Hypothalamus (tissue), 51 donors: Measurements from ENCODE around the gene UNC5B.

Experiments used
- DNase-seq, 51 donors: peaks; one replicate each; lab custom pipeline; 2025; lab: John Stamatoyannopoulos, UW

The UNC5B gene

GRCh38 chr10:71250842-71251241, 38.5 kb downstream of the UNC5B start:
- no peak for DNase-seq

GRCh38 chr10:71251319-71251718, 38.9 kb downstream of the UNC5B start:
- DNase-seq = no peak

- DNase-seq = no peak
Observed at GRCh38 chr10:71252220-71252619, 39.9 kb downstream of the UNC5B start.

DNA sequence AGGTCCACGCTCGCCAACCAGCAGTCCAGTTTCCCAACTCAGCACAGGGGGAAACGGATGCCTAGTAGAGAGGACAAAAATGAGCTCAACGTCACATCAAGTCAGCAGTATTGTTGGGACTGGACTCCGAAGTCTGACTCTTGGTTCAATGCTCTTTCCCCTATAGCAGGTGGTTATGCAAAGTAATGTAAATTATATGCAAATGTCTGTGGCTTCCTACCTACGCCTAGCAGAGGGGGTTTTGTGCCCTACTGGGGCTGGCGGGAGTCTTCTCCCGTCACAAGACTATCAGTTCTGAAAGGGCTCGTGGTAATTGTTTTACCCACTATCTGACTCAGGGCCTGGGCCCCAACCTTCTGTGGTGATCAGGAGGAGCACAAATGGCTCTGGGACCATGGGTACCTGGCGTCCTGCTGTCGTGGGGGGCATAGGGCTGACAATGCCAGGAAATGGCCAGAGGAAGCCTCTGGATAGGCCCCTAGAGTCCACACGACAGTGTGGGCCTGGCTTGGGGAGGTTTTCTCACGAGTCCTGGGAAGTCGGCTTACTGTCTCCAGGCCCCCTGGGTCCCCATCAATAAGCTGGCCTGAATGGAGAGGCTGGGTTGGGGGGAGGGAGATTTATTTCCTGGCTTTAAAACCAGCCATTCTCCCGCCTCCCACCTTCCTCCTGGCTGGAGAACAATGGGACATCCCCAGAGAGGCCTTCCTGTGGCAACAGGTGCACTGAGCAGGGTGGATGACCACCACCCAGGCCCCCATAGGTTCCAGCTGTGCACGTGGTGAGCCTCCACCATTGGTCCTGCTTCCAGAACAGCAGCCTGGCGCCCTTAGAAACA, 41.8 kb downstream of the UNC5B start:
- DNase-seq = no peak

DNA sequence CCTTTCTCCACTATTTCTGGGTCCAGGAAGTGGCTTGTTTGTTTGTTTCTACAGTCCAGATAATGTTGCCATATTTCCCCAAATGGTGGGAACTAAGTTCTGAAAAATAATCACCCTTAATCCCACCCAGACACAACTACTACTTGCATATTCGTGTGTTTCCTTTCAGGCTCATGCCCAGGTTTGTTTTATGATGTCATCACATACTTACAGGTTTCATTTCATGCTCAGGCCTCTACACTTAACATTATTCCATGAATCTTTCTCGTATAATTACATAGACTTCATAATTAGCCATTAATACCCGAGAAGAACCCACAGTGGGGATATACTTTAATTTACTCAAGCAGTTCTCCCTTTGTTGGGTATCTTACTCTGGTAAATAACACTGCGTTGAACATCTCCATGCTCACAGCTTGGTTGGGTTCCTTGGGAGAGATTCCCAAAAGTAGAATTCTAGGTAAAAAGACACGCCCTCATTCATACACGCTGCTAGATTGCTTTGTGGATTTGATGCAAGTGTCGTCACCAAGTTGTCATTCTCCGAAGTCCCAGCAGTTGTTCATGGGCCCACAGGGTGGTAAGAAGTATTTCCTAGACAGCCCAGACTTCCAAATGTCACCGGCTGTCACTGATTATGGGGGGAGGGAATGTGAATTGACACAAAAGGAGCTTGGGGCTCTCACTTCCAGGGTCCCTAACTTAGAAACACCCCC, 42.6 kb downstream of the UNC5B start:
- no peak for DNase-seq

DNA sequence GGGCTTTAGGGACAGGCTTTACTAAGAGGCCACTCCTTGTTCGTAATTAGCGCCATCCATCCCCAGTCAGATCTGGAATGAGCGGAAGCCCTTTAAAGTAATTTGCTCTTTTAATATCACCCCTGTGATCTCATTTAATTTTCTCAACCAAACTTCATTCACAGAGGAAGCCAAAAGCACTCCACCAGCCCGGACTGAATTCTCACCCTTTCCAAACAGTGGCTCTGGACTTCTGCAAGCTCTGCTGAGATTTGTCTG, 43.1 kb downstream of the UNC5B start:
- no peak for DNase-seq

DNA sequence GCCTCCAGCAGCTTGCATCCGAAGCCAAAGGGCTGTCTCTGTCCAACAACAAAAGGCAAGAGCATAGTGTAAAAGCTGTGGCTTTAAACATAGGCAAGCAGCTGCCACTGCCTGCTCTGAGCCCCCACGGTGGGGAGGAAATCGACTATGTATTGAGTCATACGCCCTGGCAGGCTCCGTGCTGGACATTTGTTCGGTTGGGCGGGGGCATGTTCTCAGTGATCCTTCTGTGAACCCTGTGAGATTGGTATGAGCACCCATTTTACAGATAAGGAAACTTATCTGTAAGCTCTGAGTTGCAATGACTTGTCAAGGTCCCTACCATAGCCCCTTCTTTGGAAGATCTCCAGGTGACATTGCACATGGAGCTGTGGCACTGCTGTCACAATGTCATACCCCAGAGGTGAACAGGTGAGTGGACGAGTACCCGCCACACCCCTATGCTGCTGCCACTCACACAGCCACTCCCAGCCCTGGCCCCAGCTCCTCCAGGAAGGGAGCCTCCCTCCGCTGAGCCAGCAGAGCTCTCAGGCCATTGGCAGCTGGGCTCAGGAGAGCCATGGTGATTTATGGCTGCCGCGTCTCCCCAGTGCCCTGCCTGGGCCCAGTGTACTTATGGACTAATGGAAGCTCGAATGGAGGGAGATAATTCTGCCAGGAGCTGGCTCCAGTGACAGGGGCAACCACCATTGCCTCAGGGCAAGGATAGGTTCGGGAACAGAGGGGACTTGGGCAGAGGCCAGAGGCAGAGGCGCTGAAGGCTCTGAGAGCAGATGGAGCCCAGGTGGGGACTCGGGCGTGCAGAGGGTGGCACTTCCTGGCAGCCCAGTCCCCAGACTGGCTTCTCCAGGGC, 43.7 kb downstream of the UNC5B start:
- DNase-seq = peak in 10 of 51 donors; percentile 17 to 54 (median 28)

DNA sequence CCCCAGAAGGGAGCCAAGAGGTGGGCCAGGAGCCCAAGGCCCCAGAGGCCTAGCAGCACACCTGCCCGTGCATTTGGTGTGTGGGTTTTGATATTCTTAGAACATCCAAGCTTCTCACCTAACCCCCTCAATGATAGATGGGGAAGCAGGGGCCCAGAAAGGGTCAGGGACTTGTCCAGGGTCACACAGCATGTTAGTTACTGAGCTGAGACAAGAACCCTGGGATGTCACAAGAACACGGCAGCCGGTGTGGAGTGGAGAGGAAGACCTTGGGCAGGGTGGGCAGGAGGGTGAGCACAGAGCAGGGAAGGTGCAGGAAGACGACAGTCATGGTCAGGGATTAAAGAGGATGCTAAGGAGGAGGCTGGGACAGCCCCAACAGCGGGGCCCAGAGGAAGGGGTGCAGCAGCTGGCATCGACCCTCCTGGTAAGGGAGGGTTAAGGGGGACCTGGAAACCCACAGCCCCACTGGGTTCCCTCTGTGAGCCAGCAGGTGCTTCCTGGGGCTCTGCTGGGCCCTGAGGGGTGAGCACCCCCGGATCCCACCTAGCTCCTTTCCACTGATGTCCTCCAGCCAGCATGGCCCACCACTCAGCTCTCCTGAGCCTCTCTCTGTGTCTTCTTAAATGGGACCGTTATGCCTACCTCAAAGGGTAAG, 44.4 kb downstream of the UNC5B start:
- DNase-seq = no peak

GRCh38 chr10:71257319-71257997, 45.1 kb downstream of the UNC5B start:
- no peak for DNase-seq

DNA sequence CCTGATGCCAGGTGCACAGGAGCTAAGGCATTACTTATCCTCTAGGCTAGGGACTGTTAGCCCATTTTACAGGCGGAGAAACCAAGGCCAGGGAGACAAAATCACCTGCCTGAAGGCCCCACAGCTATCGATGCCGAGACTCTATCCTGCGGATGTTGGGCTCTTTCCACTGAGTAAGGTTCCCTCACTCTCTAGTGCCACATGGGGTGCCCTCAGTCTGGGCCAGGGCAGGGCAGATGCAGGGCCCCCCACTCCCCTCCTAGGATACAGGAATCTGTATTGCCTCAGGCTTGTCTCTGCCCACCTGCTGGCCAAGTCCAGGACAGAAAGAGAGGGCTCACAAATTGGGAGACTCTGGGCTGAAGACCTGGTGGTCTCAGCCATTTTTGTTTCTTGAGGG, 45.7 kb downstream of the UNC5B start:
- DNase-seq = no peak

DNA sequence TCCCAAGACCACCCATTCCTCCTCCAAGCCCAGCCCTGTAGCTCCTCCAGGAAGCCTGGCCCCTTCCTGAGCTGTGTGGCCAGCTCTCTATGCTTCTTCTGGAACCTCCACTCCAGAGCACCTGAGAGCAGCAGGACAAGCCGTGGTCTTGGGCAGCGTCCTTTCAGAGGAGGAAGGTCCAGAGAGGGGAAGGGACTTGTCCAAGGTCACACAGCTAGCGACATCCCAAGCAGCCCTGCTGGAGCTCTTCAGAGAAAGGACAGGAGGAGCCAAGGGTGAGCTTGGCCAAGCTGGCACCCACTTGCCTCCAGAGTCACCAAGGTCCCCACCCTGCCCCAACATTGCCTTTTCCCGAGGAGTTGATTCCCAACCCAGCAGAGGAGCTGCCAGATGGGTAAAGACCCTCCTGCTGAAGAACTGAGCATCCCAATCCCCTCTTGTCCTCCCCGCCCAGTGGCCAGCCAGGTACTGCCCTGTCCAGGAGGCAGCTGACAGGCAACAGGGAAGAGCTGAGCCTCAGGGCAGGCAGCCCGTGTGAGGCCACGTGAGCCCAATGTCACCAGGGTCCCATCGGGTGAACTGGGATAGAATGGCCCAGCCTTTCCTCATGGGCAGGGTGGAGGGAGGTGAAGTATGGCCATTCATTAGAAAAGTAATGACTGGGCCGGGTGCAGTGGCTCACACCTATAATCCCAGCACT, 46.2 kb downstream of the UNC5B start:
- DNase-seq = no peak

- DNase-seq = no peak
Observed at GRCh38 chr10:71259282-71259681, 46.9 kb downstream of the UNC5B start.

DNA sequence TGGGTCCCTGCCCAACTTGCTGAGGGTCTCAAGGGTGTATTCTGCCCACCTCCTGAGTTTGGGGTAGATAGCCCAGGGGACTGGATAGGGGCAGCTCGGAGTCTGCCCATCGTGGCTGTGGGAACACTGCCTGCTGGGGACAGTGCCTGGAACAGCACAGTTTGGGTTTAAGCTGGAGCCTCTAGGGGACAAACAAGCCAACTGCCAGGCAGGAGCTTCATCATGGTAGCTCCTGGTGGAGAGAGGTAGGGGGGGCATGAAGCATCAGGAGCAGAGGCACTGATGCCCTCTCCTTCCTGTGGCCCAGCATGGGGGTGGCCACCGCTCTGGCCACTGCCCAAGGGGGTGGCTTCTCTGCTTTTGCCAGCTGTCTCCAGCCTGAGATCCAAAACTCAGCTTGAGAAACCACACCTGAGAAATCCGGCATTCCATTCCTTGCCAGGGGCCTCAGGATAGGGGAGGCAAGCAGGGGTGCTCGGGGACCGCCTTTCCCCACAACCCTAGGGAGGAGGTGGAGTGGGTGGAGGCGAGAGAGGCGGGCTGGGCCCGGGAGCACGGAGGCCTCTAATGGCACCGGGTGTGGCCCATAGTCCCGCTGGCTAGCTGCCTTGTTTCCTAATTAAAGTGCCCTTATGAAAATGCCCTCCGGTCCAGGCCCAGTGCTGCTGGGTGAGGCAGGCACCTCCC, 47.6 kb downstream of the UNC5B start:
- peak in 3 of 51 donors; percentile 53 to 64 (median 59) for DNase-seq

DNA sequence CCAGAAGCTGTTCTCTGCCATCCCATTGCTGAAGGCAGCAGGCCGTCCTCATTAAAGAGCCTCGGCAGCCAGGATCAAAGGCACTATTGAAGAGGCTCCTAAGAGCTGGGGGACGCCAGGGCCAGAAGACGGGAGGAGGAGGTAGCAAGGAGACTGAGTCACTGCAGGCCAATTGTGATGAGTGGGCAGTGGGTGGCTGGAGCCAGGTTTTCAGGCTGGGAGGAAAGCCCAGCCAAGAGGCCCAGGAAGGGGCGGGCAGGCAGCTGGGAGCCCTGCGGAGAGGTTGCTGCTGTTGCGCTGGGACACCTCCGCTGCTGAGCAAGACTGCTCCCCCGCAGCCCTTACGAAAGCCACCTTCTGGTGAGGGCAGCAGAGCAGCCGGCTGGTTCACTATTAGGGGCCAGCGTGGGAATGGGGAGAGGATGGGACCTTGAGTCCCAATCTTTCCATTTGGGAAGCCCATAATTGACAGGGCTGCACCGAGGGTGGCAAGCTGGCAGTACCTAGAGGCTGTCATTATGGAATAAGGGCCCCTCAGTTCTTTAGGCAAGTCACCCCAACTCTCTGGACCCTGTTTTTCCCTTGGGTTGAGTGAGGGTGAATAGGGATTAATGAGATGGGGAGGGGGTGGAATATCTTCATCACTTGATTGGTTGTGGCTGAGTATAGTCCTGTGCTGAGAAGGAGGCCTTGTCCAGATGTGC, 48.4 kb downstream of the UNC5B start:
- peak in 33 of 51 donors; percentile 22 to 86 (median 56) for DNase-seq

DNA sequence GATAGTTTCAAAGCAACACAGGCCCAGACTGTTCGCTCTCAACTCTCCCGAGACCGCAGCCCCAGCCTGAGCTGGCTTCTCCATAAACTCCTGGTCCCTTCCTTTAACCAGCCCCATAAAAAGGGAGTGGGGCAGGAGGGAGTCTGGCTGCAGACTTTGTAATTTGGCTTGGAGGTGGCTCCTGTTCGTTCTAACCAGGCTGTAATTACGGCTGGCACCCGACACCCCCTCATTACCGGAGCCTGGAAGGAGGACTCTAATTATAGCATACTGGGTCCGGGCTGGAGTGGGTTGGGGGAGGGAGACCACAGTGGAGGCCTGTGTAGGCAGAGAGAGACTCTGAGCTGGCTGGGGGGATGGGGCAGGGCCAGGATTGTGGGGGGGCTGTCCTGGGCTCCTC, 49.7 kb downstream of the UNC5B start:
- peak in 1 of 51 donors; percentile 34 for DNase-seq

DNA sequence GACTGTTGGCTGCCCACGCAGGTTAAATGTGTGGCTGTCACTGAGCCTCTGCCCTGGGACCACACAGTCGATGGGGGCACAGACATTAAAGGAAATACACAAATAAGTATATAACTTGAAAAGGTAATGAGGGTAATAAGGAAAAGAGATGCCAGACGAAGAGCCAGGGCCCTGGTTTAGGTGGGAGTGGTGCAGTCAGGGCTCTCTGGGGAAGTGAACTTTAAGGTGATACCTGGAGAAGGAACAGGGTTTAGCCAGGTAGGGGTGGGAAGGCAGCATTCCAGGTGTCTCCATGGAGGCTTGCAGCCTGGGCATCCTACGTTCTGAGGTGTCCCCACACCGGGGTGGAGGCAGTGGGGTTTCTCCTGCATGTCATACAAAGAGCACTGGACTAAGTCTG, 50.4 kb downstream of the UNC5B start:
- DNase-seq = no peak

- peak in 29 of 51 donors; percentile 19 to 79 (median 47) for DNase-seq
Observed at GRCh38 chr10:71263376-71263775, 51.0 kb downstream of the UNC5B start.
